C4-2B (cell line): ENCODE data around the gene CXCL13.

Experiments used
- ZFX ChIP-seq: fragments of 450-650 bp; IDR thresholded peaks from 2 replicates; pipeline ENCODE4 v1.6.1; 2017
- TF ChIP-seq, protein P1 (sequence below): fragments of 450-650 bp; conservative IDR thresholded peaks from 2 replicates; pipeline ENCODE4 v1.5.1; 2017; ENCODE audit warnings: mild to moderate bottlenecking

GRCh38 chr4:77586951-77587383 lies 18.7 kb upstream of the CXCL13 start:
- TF ChIP-seq, protein P1, sequence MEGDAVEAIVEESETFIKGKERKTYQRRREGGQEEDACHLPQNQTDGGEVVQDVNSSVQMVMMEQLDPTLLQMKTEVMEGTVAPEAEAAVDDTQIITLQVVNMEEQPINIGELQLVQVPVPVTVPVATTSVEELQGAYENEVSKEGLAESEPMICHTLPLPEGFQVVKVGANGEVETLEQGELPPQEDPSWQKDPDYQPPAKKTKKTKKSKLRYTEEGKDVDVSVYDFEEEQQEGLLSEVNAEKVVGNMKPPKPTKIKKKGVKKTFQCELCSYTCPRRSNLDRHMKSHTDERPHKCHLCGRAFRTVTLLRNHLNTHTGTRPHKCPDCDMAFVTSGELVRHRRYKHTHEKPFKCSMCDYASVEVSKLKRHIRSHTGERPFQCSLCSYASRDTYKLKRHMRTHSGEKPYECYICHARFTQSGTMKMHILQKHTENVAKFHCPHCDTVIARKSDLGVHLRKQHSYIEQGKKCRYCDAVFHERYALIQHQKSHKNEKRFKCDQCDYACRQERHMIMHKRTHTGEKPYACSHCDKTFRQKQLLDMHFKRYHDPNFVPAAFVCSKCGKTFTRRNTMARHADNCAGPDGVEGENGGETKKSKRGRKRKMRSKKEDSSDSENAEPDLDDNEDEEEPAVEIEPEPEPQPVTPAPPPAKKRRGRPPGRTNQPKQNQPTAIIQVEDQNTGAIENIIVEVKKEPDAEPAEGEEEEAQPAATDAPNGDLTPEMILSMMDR: no peak
- no peak for TF ChIP-seq ZFX
